ENCODE results near the gene GTPBP1.

DNA sequence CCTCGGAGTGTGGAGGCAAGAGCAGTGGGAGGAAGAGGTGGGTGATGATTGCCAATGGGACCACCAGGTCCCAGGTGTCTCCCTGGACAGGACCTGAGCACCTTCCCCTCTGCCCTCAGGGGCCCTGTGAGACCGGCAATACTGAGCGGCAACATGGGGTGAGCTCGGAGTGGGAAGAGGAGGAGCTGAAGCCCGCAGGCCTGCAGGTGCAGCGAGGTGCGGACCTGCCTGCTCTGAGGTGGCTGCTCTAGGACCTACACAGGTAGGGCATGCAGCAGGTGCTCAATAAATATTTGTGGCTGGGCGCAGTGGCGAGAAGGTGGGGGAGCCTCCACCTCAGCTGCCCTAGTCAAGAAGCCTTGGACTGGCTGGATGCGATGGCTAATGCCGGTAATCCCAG, 62.3 kb downstream of the GTPBP1 start:
- TF ChIP-seq, protein P1, sequence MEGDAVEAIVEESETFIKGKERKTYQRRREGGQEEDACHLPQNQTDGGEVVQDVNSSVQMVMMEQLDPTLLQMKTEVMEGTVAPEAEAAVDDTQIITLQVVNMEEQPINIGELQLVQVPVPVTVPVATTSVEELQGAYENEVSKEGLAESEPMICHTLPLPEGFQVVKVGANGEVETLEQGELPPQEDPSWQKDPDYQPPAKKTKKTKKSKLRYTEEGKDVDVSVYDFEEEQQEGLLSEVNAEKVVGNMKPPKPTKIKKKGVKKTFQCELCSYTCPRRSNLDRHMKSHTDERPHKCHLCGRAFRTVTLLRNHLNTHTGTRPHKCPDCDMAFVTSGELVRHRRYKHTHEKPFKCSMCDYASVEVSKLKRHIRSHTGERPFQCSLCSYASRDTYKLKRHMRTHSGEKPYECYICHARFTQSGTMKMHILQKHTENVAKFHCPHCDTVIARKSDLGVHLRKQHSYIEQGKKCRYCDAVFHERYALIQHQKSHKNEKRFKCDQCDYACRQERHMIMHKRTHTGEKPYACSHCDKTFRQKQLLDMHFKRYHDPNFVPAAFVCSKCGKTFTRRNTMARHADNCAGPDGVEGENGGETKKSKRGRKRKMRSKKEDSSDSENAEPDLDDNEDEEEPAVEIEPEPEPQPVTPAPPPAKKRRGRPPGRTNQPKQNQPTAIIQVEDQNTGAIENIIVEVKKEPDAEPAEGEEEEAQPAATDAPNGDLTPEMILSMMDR (IDR thresholded peaks at IDR 0.05; ENCODE audit: low read depth, low read length), result no peak
- no peak for TF ChIP-seq POLR2A (IDR thresholded peaks at IDR 0.05; ENCODE audit: extremely low read depth, insufficient read length)
- no peak for TF ChIP-seq MYC (IDR thresholded peaks at IDR 0.05; ENCODE audit: low read depth, low read length)
- TF ChIP-seq, protein P2, sequence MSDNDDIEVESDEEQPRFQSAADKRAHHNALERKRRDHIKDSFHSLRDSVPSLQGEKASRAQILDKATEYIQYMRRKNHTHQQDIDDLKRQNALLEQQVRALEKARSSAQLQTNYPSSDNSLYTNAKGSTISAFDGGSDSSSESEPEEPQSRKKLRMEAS (IDR thresholded peaks at IDR 0.05; ENCODE audit: low read depth, low read length), result no peak

Data from NB4 (cell line).